Measurements from ENCODE around the gene VSTM2L. TPM values are rescaled to one million over a fixed set of nuclear protein-coding genes. Genes with fewer than 3 reads are reported as not detected.

VSTM2L gene
- polyA plus RNA-seq, 1 of the 3 experiments (the other 2 are of a cell fraction), result 5.1 TPM

DNA sequence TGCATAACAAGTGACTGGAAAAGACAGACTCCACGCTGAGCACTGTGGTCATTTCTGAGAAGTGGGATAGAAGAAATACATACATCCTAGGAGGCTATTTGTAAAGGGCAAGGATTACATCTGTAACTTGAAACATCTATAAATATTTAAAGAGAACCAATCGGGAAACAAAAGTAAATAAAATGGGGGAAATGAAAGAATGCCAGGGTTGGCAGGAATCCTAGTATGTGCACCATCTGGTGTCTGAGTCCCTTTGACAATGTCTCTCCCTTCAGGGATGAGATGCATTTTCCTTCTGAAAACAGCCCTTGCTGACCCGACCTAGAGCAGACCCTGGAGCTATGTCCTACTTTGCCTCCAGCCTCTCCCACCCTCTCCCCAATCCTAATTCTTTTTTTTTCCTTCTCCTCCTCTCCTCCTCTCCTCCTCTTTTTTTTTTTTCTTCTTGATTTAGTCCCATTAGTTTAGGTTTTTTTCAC lies 53.2 kb downstream of the VSTM2L start:
- no peaks in the 10 kb centered on the region for H3K27me3 ChIP-seq (ENCODE audit: insufficient read depth)
- H3K4me2 ChIP-seq, result no peak overlapping the region
- no peaks in the 10 kb centered on the region for H4K20me1 ChIP-seq (ENCODE audit: insufficient read depth)
- H3K4me1 ChIP-seq (ENCODE audit: control insufficient read depth in 1 of 2, insufficient read depth in 2 of 2, low read depth in 1 of 2, low read length in 1 of 2), result peaks cover 0 to 4% of the 10 kb centered on the region in 2 experiments; a peak in 2 of 4 replicates
- 20% methylated on average over 3 of the region's 3 CpGs for WGBS (ENCODE audit: low lambda C conversion rate)
- H3K27ac ChIP-seq (ENCODE audit: low read depth in 2 of 2, low read length in 1 of 2), result no peak overlapping the region
- H3K9me2 ChIP-seq, result no peaks in the 10 kb centered on the region
- H2AFZ ChIP-seq (ENCODE audit: low read depth), result no peak overlapping the region
- POLR2A ChIA-PET, result no interaction called here
- H3K36me3 ChIP-seq (replicated peaks in 1 of 2; ENCODE audit: control insufficient read depth in 1 of 2, insufficient read depth in 2 of 2, low read length in 1 of 2), result no peaks in the 10 kb centered on the region
- no peak for DNase-seq
- H3K79me2 ChIP-seq (ENCODE audit: insufficient read depth), result no peaks in the 10 kb centered on the region
- no peaks in the 10 kb centered on the region for H3K9me3 ChIP-seq
- no peak overlapping the region for H3K9ac ChIP-seq
- H3F3A ChIP-seq (replicated peaks; ENCODE audit: insufficient read depth), result no peaks in the 10 kb centered on the region
- TF ChIP-seq FOXJ3 (CRISPR knock-in tag; IDR thresholded peaks at IDR 0.05), result no peak
- no peak for TF ChIP-seq RAD21 (IDR thresholded peaks at IDR 0.05; ENCODE audit: low read length)
- TF ChIP-seq MXI1 (IDR thresholded peaks at IDR 0.05; ENCODE audit: low read depth, low read length), result no peak
- TF ChIP-seq RXRA (IDR thresholded peaks at IDR 0.05; ENCODE audit: borderline replicate concordance, low read depth), result no peak
- TF ChIP-seq, protein P1, sequence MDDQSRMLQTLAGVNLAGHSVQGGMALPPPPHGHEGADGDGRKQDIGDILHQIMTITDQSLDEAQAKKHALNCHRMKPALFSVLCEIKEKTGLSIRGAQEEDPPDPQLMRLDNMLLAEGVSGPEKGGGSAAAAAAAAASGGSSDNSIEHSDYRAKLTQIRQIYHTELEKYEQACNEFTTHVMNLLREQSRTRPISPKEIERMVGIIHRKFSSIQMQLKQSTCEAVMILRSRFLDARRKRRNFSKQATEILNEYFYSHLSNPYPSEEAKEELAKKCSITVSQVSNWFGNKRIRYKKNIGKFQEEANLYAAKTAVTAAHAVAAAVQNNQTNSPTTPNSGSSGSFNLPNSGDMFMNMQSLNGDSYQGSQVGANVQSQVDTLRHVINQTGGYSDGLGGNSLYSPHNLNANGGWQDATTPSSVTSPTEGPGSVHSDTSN (IDR thresholded peaks at IDR 0.05), result no peak
- TF ChIP-seq, protein P2, sequence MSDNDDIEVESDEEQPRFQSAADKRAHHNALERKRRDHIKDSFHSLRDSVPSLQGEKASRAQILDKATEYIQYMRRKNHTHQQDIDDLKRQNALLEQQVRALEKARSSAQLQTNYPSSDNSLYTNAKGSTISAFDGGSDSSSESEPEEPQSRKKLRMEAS (IDR thresholded peaks at IDR 0.05; ENCODE audit: low read depth), result no peak
- no peak for TF ChIP-seq RCOR1 (IDR thresholded peaks at IDR 0.05; ENCODE audit: low read length)
- TF ChIP-seq MEF2A (IDR thresholded peaks at IDR 0.05; ENCODE audit: borderline replicate concordance, low read depth), result no peak
- TF ChIP-seq EP300 (IDR thresholded peaks at IDR 0.05; ENCODE audit: borderline replicate concordance in 1 of 2, low read depth in 1 of 2, low read length in 1 of 2), result no peak
- TF ChIP-seq RFX5 (IDR thresholded peaks at IDR 0.05; ENCODE audit: low read length), result no peak
- TF ChIP-seq, protein P3, sequence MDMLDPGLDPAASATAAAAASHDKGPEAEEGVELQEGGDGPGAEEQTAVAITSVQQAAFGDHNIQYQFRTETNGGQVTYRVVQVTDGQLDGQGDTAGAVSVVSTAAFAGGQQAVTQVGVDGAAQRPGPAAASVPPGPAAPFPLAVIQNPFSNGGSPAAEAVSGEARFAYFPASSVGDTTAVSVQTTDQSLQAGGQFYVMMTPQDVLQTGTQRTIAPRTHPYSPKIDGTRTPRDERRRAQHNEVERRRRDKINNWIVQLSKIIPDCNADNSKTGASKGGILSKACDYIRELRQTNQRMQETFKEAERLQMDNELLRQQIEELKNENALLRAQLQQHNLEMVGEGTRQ (IDR thresholded peaks at IDR 0.05; ENCODE audit: borderline replicate concordance, low read depth, low read length), result no peak
- no peak for TF ChIP-seq FOXM1 (IDR thresholded peaks at IDR 0.05; ENCODE audit: low read depth)
- no peak for TF ChIP-seq GABPA (IDR thresholded peaks at IDR 0.05; ENCODE audit: low read depth)
- no peak for TF ChIP-seq TEAD4 (IDR thresholded peaks at IDR 0.05; ENCODE audit: borderline replicate concordance, insufficient read depth)
- TF ChIP-seq POLR2AphosphoS5 (IDR thresholded peaks at IDR 0.05; ENCODE audit: low read depth, low read length), result no peak
- no peak for TF ChIP-seq SIN3A (IDR thresholded peaks at IDR 0.05; ENCODE audit: borderline replicate concordance, low read depth, low read length)
- TF ChIP-seq FOSL2 (IDR thresholded peaks at IDR 0.05; ENCODE audit: borderline replicate concordance, low read depth), result no peak
- CTCF ChIA-PET, result interaction anchor here (1.3 kb wide), 1 partner anchor 392 kb away, joined by 3 read pairs; no protein-coding TSS in a partner anchor
- H3K4me3 ChIP-seq (ENCODE audit: low read depth in 2 of 2, low read length in 1 of 2), result no peak overlapping the region

Measured in SK-N-SH (cell line).